Coronary artery (tissue), 2 donors: ENCODE measurements around the gene SPIRE2.
A peak's percentile ranks its signal among the peaks of the same experiment; 100 is the strongest.
"Not testable (repeated sequence)": the region's sequence is repeated elsewhere in the genome, so short reads cannot be mapped to it uniquely, and the experiment has no call there.

Experiments used
- DNase-seq: peaks from one replicate; pipeline ENCODE4 v3.0.0-alpha.2; 2017; ENCODE audit warnings: low spot score
- H3K27ac ChIP-seq, 2 donors: fragments of 200-600 bp; sonication (generic); one replicate each; pipeline ENCODE4 v1.5.1; 2016 to 2019
- H3K4me3 ChIP-seq: fragments of 200-600 bp; sonication (generic); 2 replicates; pipeline ENCODE4 v1.5.1; 2016; ENCODE audit warnings: mild to moderate bottlenecking, moderate library complexity
- TF ChIP-seq, protein P1 (sequence below): fragments of 200-600 bp; sonication (generic); IDR thresholded peaks from one replicate; pipeline ENCODE4 v1.5.1; 2019; ENCODE audit warnings: antibody characterized with exemption

Gene SPIRE2

DNA sequence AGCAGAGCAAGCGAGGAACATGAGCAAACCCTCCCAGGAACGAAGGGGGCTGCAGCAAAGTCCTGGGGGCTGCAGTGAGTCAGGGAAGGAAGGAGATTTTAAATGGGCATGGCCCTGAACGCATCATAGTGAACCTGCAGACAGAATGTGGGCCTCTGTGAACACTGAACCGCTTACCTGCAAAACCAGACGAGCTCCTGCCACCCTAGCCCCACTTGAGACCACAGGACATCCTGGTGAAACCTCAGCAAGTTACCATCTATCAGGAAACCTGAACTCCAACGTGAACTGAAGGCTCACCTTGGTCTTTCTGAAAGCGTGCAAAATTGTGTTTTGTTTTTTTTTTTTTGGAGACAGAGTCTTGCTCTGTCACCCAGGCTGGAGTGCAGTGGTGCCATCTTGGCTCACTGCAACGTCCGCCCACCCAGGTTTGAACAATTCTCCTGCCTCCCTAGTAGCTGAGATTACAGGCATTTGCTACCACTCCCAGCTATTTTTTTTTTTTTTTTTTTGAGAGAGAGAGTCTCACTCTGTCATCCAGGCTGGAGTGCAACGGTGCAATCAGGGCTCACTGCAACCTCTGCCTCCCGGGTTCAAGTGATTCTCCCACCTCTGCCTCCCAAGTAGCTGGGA, 42.6 kb upstream of the SPIRE2 start:
- Histone ChIP-seq H3K27ac (no peak overlapping the region), H3K4me3 (no peak overlapping the region)
- no peak for DNase-seq
- TF ChIP-seq, protein P1, sequence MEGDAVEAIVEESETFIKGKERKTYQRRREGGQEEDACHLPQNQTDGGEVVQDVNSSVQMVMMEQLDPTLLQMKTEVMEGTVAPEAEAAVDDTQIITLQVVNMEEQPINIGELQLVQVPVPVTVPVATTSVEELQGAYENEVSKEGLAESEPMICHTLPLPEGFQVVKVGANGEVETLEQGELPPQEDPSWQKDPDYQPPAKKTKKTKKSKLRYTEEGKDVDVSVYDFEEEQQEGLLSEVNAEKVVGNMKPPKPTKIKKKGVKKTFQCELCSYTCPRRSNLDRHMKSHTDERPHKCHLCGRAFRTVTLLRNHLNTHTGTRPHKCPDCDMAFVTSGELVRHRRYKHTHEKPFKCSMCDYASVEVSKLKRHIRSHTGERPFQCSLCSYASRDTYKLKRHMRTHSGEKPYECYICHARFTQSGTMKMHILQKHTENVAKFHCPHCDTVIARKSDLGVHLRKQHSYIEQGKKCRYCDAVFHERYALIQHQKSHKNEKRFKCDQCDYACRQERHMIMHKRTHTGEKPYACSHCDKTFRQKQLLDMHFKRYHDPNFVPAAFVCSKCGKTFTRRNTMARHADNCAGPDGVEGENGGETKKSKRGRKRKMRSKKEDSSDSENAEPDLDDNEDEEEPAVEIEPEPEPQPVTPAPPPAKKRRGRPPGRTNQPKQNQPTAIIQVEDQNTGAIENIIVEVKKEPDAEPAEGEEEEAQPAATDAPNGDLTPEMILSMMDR = no peak

DNA sequence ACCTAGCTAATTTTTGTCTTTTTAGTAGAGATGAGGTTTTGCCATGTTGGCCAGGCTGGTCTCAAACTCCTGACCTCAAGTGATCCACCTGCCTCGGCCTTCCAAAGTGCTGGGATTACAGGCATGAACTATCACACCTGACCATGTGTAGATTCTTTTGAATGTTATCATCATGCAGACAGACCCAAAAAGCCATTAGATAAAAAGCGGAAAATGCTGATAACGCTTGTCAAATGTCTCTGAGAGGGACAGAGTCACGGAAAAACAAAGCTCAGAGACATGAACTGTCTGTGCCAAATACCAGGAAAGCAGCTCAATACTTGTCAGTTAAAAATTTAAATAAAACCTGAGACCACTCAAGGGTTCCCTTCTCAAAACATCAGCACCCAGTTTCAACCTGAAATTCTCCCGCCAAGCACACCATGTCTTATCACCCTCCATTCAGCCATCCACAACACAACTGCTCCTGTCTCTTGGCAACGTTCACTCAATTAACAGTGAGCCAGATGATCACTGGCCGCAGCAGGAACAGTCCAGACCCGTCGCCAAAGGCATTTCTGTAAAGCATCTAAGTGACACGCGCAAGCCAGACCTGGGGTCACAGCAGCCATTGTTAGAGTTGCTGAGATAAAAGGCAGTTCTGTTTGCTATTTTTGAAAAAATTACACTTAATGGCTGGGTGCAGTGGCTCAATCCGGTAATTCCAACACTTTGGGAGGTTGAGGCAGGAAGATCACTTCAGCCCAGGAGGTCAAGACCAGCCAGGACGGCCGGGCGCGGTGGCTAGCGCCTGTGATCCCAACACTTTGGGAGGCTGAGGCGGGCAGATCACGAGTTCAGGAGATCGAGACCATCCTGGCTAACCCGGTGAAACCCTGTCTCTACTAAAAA, 41.6 kb upstream of the SPIRE2 start:
- no peak for DNase-seq
- Histone ChIP-seq H3K4me3 (no peak overlapping the region), H3K27ac (no peak overlapping the region)
- TF ChIP-seq, protein P1 = no peak

GRCh38 chr16:89787365-89787805, 40.9 kb upstream of the SPIRE2 start:
- DNase-seq = no peak
- TF ChIP-seq, protein P1 = no peak
- Histone ChIP-seq H3K4me3 (no peak overlapping the region), H3K27ac (no peak overlapping the region)

DNA sequence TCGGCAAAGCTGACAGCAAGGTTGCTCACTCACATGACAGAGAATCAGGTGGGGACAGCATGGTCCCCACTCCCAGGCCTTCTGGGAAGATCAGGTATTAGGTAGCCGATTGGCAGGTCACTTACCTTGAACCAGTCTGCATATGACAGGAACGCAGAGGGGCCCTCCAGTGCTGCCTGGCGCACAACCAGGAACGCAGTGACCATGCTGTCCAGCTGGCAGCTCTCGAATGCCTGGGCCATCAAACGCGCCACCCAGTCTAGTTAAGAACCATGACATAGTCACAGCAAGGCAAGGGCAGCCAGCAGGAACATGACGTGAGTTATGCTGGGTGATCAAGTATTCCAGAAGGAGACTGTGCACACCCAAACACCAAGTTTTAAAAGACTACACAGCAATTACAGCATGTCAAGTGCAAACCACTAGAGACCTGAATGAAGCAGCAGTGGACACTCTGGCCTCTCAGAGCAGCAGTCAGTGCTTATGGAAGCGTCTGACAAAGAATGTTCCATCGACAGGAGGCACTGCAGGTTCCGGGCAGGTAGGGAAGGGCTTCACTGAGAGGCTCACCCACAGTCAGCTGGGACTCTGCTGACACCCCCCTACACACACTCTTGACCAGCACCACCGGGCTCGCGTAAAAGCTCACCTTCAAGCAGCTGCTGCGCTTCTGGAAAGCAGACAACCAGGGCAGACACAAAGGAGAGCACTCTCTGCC, 36.8 kb upstream of the SPIRE2 start:
- TF ChIP-seq, protein P1 = no peak
- no peak for DNase-seq
- H3K4me3 ChIP-seq = no peak overlapping the region
- H3K27ac ChIP-seq = no peak overlapping the region

- not testable (repeated sequence) for DNase-seq, H3K4me3 ChIP-seq, H3K27ac ChIP-seq
- TF ChIP-seq, protein P1 = peak; percentile 35
These were observed 35.2 kb upstream of the SPIRE2 start for GRCh38 chr16:89793092-89793491.

GRCh38 chr16:89793955-89794354, 34.3 kb upstream of the SPIRE2 start:
- Histone ChIP-seq H3K27ac (no peak overlapping the region), H3K4me3 (no peak overlapping the region)
- TF ChIP-seq, protein P1 = no peak
- no peak for DNase-seq
